ENCODE results near the gene ZC3H12D. TPM values are rescaled to one million over a fixed set of nuclear protein-coding genes. Genes with fewer than 3 reads are reported as not detected.

Gene ZC3H12D
- total and polyA plus RNA-seq, 9 of the 15 experiments (the other 6 are each of a cell fraction or from before 2014, with no cell fraction given) = 0.04 to 0.27 (median 0.05) TPM; not detected in 3

DNA sequence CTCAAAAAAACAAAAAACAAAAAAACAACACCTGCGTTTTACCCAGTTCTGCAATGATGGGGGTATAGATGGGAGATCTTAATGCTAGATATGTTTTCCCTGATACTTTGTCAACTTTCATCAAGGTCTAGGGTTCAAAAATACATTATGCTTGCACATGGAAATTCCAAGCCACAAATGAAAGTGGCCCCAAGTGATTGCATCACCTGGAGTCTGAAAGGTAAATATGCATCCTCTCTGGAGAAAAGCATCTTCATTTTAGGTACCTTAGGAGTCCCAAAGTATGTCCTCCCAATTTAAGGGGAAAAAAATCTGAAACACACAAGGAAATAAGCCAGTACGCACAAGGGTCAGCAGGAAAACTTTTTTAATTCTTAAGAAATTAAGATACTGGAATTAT, 12.6 kb upstream of the ZC3H12D start:
- H4K20me1 ChIP-seq (replicated peaks; ENCODE audit: control insufficient read depth, insufficient read depth, low read length) = no peaks in the 10 kb centered on the region
- ATAC-seq = no peak
- FAIRE-seq = no peak
- no peaks in the 10 kb centered on the region for H3K79me2 ChIP-seq (ENCODE audit: control insufficient read depth, insufficient read depth, low read length)
- POLR2A ChIA-PET = interaction anchor here (0.8 to 1.5 kb wide), 3 partner anchors 8 to 11 kb away, joined by 3 to 6 read pairs (median 5); no protein-coding TSS in a partner anchor
- in situ Hi-C loops (cut with MboI) (no loop called here), intact Hi-C loops (cut with micrococcal nuclease) (no loop called here)
- WGBS (ENCODE audit: insufficient coverage, low coverage, missing lambda C conversion rate) = 88% methylated on average over 2 of the region's 2 CpGs
- no peak overlapping the region for H3K4me2 ChIP-seq (ENCODE audit: insufficient read depth, low read length)
- no peak overlapping the region for H3K4me3 ChIP-seq
- H3K36me3 ChIP-seq (ENCODE audit: control insufficient read depth, insufficient read depth, low read length) = no peaks in the 10 kb centered on the region
- no peaks in the 10 kb centered on the region for H3K9me1 ChIP-seq (ENCODE audit: control insufficient read depth, insufficient read depth, low read length)
- no peaks in the 10 kb centered on the region for H3K4me1 ChIP-seq (replicated peaks in 1 of 2; ENCODE audit: control insufficient read depth in 2 of 2, insufficient read depth in 2 of 2, low read length in 2 of 2)
- H2AFZ ChIP-seq (ENCODE audit: low read depth, low read length) = no peak overlapping the region
- no peak overlapping the region for H3K27ac ChIP-seq (ENCODE audit: extremely low read depth, low read depth, low read length)
- no peaks in the 10 kb centered on the region for H3K9me3 ChIP-seq (replicated peaks; ENCODE audit: control insufficient read depth, insufficient read depth, low read depth, low read length)
- CTCF ChIA-PET (ENCODE audit: low intra/inter-chr PET ratio) = no interaction called here
- H3K27me3 ChIP-seq (ENCODE audit: control insufficient read depth in 2 of 2, insufficient read depth in 2 of 2, low read length in 2 of 2) = peaks cover 7 to 19% of the 10 kb centered on the region in 2 experiments
- H3K9ac ChIP-seq (ENCODE audit: insufficient read depth in 1 of 2, low read depth in 2 of 2, low read length in 2 of 2) = no peak overlapping the region
- no TSS peak for BruUV-seq (replicated peaks)
- DNase-seq (ENCODE audit: extremely low read depth in 1 of 4, low spot score in 3 of 4) = no peak
- TF ChIP-seq ATF3 (IDR thresholded peaks at IDR 0.05) (peak; percentile 48), ATF3 (CRISPR knock-in tag; conservative IDR thresholded peaks at IDR 0.05) (no peak), HDAC2 (IDR thresholded peaks at IDR 0.05) (no peak), MTA1 (IDR thresholded peaks at IDR 0.05; ENCODE audit: borderline replicate concordance) (no peak), DPF2 (IDR thresholded peaks at IDR 0.05) (no peak), TAF7 (tag; IDR thresholded peaks at IDR 0.05) (no peak), RHOXF2B (CRISPR knock-in tag; conservative IDR thresholded peaks at IDR 0.05) (no peak), CEBPG (CRISPR knock-in tag; IDR thresholded peaks at IDR 0.05) (no peak), CEBPG (tag; conservative IDR thresholded peaks at IDR 0.05 in 1 of 2, IDR thresholded peaks at IDR 0.05 in 1 of 2) (peak in 1 of 2 experiments; percentile 42; a peak in 2 of 4 replicates), ZNF561 (CRISPR knock-in tag; conservative IDR thresholded peaks at IDR 0.05) (no peak), ESRRB (CRISPR knock-in tag; IDR thresholded peaks at IDR 0.05; ENCODE audit: borderline replicate concordance) (no peak), TGIF2 (CRISPR knock-in tag; IDR thresholded peaks at IDR 0.05) (no peak)
- TF ChIP-seq, protein P1, sequence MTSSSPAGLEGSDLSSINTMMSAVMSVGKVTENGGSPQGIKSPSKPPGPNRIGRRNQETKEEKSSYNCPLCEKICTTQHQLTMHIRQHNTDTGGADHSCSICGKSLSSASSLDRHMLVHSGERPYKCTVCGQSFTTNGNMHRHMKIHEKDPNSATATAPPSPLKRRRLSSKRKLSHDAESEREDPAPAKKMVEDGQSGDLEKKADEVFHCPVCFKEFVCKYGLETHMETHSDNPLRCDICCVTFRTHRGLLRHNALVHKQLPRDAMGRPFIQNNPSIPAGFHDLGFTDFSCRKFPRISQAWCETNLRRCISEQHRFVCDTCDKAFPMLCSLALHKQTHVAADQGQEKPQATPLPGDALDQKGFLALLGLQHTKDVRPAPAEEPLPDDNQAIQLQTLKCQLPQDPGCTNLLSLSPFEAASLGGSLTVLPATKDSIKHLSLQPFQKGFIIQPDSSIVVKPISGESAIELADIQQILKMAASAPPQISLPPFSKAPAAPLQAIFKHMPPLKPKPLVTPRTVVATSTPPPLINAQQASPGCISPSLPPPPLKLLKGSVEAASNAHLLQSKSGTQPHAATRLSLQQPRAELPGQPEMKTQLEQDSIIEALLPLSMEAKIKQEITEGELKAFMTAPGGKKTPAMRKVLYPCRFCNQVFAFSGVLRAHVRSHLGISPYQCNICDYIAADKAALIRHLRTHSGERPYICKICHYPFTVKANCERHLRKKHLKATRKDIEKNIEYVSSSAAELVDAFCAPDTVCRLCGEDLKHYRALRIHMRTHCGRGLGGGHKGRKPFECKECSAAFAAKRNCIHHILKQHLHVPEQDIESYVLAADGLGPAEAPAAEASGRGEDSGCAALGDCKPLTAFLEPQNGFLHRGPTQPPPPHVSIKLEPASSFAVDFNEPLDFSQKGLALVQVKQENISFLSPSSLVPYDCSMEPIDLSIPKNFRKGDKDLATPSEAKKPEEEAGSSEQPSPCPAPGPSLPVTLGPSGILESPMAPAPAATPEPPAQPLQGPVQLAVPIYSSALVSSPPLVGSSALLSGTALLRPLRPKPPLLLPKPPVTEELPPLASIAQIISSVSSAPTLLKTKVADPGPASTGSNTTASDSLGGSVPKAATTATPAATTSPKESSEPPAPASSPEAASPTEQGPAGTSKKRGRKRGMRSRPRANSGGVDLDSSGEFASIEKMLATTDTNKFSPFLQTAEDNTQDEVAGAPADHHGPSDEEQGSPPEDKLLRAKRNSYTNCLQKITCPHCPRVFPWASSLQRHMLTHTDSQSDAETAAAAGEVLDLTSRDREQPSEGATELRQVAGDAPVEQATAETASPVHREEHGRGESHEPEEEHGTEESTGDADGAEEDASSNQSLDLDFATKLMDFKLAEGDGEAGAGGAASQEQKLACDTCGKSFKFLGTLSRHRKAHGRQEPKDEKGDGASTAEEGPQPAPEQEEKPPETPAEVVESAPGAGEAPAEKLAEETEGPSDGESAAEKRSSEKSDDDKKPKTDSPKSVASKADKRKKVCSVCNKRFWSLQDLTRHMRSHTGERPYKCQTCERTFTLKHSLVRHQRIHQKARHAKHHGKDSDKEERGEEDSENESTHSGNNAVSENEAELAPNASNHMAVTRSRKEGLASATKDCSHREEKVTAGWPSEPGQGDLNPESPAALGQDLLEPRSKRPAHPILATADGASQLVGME (CRISPR knock-in tag; IDR thresholded peaks at IDR 0.05) = no peak
- TF ChIP-seq, protein P2, sequence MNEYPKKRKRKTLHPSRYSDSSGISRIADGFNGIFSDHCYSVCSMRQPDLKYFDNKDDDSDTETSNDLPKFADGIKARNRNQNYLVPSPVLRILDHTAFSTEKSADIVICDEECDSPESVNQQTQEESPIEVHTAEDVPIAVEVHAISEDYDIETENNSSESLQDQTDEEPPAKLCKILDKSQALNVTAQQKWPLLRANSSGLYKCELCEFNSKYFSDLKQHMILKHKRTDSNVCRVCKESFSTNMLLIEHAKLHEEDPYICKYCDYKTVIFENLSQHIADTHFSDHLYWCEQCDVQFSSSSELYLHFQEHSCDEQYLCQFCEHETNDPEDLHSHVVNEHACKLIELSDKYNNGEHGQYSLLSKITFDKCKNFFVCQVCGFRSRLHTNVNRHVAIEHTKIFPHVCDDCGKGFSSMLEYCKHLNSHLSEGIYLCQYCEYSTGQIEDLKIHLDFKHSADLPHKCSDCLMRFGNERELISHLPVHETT (CRISPR knock-in tag; conservative IDR thresholded peaks at IDR 0.05 in 1 of 2, IDR thresholded peaks at IDR 0.05 in 1 of 2) = no peak

All from K562 (cell line).